GM19099 (cell line): ENCODE results near the gene URAD.

Experiments
- POLR2A ChIP-seq: IDR thresholded peaks from 3 replicates; pipeline ENCODE4 v1.6.1; 2011; ENCODE audit warnings: low read depth; ENCODE audit not compliant: insufficient read length; ENCODE audit errors: extremely low read depth

Gene URAD, protein sequence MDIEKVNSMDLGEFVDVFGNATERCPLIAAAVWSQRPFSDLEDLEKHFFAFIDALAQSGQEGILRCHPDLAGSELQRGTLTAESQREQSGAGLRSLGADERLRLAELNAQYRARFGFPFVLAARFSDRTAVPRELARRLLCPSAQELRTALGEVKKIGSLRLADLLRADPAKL

DNA sequence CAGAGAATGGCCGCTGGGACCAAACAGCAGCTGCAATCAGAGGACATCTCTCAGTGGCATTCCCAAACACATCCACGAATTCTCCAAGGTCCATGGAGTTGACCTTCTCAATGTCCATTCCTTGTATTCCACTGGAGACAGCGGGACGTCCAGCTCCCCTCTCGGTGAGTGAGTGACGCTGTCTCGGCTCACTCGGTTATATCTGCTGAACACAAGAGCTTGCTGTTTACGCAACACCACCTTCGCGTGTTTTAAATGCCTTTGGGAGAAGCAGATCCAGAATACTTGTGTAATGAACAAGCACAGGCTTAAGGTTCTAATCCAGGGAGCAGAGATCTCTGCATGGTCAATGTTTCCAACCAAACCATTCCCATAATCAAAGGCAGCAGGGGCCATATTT is at the start of gene URAD:
TSS of gene URAD (minus strand) at position 174 of the 400 bp plus-strand sequence. CDS start at position 118, 56 bp downstream.
- TF ChIP-seq POLR2A = no peak

DNA sequence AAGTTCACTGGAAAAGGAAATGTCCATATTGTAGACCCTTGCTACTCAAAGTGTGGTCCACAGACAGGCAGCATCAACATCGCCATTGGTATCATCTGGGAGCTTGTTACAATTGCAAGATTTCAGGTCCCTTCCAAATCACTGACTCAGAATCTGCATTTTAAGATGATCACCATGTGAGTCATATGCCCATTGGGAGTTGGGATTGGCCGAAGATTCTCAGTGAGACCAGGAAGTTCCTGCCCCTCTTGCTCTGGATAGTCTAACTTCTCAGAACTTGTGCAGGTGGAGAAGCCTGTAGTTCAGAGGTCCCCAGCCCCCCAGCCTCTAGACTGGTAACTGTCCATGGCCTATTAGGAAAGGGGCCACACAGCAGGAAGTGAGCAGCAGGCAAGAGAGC is 48.9 kb upstream of the URAD start:
- TF ChIP-seq POLR2A = no peak

DNA sequence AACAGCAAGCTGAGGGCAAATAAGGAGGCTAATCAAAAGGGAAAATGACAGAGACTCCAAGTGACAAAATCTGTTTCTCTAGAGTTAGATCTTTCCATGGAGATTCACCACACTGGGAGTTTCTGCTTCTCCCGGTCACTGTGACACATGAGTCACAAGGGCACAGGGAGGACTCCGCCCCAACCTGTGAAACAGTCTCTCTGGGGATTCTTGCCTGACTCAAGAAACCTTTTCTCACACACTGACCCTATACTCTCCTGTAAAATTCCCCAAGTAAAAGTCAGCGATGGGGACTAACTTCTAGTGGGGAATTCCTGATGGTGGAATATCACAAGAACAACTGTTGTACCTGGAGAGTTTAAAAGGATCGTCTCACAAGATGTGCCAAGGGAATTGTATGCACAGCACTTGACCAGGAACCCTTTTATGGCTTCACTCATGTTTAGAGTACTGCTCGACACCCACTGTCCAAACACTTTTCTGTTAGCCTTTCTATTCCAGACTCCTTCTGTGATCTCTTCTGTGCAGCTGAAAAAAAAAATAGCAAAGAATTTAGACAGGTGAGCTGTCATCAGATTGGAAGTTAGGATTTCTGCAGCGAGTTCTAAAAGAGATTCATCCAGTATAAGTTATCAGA is 46.8 kb upstream of the URAD start:
- TF ChIP-seq POLR2A = no peak

DNA sequence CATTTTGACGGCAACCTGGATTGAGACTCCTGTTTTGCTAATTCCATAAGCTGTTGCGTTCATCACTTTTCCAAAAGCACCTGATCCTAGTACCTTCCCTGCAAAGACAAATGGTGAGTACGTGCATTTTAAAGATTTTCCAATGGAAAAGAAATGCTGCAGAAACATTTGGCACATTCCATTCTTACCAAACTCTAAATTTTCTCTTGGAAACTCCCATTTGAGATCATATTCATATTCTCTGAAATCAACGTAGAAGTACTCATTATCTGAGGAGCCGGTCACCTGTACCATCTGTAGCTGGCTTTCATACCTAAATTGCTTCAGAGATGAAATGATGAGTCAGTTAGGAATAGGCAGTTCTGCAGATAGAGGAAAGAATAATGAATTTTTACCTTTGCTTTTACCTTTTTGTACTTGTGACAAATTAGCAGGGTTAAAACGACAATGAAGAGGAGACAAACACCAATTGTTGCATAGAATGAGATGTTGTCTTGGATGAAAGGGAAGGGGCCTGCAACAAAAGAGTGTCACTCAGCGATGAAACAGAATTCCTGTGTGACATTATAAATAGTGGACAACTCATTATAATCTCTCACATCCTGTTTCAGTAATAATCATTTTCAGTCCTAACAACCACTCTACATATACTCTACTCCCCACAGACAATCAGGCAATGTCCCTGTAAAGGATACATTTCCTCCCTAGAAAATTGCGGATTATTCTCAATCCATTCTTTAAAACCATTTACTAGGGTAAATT is 45.6 kb upstream of the URAD start:
- no peak for TF ChIP-seq POLR2A

DNA sequence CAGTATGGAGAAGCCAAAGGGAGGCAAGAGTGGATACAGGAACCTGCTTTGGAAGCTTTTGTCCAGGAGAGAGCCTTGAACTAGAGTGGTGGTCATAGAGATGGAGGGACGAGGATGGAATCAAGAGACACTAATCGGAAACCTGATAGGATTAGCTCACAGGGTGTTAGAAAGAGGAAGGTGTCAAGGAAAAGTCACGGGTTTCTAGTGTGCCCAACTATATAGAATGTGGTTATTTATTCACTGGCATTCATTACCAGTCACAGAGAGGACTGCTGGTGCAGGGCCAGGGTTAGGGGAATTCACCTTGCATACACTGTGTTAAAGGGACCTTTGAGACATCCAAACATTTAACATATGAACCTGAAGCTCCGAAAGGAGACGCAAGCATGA is 43.4 kb upstream of the URAD start:
- no peak for TF ChIP-seq POLR2A

DNA sequence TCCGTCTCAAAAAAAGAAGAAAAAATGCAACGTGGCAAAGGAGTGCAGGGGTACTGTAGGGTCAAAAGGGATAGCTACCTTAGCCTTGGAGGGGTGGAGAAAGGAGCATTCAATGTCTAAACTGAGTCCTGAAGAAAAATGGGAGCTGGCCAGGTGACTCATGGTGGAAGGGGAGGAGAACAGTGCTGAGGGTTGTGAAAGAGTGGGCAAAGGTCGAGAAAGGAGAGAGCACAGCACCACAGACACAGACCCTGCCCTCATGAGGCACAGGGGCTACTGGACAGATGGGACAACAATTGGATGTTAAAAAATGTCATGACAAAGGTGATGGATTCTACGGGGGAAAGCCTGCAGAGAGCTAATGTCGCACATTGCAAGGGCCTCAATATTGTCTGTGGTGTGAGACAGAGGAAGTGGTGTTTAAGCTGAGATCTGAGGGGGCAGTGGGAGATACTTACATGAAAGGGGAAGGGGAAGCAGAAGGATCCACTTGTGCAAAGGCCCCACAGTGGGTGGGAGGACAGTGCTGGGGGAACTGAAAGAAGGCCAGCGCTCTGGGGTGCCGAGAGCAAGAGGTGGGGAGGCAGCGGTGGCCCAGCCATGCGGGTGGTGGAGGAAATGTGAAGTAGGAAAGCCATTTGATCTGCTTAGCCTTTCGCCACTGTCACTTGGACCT is 42.9 kb upstream of the URAD start:
- TF ChIP-seq POLR2A = no peak

DNA sequence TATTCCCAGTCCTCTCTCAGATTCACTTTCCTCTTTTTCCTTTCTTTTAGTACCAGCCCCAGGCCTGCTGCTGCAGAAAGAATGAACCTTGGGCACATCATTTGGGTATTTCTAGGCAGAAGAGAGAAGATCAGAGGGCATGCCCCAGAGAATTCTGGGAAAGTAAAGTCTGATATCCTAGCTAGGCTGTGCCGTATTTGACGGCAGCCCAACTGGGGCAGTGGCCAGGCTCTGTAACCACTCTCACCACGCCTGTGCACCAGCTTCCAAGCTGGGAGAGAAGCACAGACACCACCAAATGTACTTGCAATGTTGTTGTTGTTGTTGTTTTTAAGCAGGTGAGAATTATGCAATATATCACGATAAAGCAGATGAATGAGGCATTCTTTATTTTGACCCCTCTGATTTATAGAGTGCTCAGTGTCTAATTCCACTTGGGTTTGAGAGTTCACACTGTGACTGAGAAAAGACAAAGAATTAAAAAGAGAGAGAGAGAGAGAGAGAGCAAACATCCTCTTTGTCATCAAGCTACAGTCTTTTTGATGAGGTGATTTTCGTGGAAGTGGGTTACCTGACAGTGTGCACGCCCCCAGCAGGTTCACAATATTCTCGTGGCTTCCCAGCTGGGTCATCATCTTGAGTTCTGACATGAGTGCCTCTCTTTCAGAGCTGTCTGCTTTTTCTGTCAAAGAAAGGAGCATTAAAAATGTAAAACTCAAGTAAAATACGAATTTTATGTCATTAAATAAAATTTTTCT is 39.3 kb upstream of the URAD start:
- TF ChIP-seq POLR2A = no peak

DNA sequence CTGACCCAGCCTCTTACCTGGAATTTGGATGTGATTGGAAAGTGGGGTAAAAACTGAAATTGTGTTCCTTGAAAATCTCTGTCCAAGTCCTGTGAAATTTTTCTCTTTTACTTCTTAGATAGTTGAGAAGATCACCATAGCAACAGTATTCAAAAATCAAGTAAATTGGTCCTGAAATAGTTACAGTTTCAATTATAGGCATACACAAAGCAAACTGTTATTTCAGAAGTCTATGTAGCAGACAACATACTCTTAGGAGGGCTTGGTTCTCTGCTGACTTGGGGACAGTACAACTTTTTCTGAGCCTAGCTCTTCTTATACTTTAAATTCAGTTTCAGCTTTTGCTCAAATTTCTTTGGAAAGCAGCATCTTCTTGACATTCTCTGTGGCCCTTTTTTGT is 38.6 kb upstream of the URAD start:
- no peak for TF ChIP-seq POLR2A

DNA sequence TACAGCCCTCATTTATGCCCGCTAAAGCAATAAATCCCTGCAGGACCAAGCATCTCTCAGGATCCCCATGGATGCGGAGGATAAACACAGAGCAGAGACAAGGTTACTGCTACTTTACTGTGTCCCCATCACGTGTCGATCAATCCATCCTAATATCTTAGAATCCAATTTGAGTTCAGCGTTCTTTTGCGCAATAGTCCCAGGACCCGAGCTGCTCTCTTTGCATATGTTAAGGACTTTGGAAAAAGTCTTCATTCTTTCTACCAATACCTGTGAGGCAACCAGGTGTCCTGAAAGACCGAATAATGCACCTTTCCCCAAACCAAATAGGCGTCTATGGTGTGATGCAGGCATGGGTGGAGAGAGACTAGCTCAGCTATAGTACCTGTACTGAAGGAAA is 38.0 kb upstream of the URAD start:
- no peak for TF ChIP-seq POLR2A

DNA sequence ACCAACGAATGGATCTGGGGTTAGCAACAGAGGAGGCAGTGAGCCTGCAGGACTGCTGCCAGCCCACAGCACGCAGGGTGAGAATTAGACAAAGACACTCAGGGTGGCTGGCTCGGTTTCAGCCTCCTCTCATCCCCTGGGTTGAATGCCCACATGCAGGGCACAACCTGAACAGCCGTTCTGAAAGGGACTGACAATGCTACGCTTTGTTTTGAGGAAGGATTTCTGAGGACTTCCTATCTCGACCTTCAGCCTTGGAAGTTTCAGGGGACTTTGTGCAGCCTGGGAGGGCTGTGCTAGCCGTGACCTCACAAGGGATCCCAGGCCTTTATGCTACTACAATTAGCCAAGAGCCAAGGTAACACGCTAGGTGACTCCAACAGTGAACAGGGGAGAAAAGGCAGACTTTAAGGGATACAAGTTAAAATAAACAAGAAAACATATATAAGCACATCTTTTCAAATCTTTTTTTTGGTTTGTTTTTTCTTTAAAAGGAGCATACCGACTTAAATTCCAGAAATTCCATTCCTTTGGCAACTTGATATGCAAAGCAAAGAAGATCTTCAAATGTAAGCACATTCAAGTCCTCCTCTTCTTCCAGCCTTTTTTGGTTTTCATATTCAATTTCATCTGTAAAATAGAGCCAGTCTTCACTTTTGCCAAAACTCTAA is 34.5 kb upstream of the URAD start:
- no peak for TF ChIP-seq POLR2A

DNA sequence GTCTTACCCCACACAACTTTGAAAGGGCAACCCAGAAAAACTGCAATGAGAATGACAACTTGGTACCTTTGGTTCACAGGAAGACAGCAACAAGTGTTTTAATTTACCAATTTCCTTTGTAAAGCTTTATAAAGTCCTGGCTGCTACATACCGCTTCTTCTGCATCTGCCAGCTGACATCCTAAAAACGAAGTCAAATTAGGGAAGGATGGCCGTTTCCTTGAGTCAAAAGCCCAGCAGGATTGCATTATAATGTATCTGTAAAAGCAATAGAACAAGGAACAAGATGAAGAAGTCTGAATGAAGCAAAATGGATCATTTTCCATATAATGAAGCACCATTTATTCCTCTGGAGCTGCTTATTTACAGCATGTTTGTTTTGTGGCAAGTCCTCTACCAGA is 25.8 kb upstream of the URAD start:
- no peak for TF ChIP-seq POLR2A

DNA sequence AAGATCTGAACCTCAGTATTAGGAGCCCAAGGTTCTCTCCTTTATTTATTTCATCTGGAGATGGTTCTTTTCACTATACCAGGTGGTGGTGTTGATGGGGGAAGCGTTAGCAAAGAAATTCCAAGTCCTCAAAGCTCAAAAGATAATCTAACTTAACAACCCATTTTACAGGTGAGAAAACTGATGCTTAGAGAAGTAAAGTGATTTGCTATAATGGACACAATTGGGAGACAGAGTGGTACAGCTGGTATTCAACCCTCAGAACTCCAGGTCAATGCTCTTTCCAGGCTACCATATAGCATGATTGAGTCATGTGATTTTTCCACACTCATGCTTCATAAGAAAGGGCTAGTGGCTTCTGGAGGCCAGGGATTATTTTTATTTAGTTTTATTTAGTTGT is 25.0 kb upstream of the URAD start:
- no peak for TF ChIP-seq POLR2A

DNA sequence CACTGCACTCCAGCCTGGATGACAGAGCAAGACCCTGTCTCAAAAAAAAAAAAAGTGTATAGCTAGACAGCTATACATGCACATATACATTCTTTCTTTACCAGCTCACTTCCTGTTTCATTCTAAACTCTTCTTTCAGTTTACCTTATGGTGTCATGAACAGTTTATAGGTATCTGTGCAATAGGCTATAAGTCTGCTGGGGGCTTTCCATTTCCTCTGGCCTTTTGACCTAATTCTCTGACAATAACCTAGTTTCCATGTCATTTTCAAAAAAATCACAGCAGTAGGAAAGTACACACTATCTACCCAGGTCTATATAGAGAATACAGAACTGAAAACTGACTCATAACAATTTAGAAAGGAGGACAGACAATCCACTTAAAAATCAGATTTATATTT is 24.4 kb upstream of the URAD start:
- no peak for TF ChIP-seq POLR2A

DNA sequence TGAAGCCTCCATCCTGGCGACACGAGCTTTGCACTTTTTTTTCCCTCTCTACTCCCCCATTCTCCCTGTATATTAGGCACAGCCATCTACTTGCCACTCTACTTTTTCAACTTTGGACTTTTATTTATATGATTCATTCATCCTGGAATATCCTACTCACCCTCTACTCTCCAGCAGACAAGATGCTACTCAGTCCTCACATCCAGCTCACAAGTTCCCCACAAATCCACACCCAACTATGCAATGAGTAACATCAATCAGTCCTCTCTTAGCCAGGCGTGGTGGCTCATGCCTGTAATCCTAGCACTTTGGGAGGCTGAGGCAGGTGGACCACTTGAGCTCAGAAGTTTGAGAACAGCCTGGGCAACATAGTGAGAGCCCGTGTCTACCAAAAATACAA is 23.9 kb upstream of the URAD start:
- TF ChIP-seq POLR2A = no peak
